HuH-7.5 (cell line): ENCODE data around the gene SCYL1.

Experiments used
- DNase-seq: peaks from one replicate; pipeline ENCODE4 v3.0.0; 2011; ENCODE audit warnings: low spot score

Gene SCYL1

GRCh38 chr11:65493367-65494176, 31.3 kb upstream of the SCYL1 start:
- no peak for DNase-seq

DNA sequence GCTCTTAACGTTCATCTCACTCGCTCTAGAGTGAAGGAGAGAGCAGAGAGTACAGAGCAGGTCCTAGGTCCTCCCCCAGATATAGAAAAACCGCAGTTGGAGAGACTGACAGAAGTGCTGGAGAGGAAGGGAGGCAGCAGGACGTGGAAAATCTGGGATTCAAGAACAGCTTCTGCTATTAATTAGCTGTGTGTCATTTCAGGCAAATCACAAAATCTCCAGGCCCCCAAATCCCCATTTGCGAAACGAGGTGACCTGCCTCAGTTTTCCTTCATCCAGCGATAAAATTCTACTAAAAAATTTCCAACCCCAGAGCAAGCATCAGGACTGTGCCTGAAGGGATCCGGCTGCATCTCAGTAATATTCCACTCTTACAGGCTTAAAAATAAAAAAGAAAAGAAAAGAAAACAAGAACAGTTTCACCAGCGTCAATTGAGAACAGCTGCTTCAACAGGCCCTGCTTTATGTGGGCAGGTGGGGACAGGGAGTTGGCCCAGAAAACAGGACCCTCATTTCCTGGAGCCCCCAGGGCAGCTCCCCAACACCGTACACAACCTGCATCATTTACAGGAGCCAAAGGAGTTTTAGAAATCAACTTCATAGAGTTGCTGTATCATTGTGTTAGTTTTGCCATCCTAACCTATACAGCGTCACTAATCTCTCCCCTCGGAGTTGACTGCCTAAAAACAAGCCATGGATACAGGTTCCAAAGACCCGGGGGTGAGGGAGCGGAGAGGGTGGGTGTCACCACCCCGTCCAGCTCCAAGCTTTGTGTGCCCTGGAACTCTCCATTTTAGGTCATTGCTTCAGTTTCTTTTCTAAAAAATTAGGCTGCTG, 28.4 kb upstream of the SCYL1 start:
- DNase-seq = no peak

DNA sequence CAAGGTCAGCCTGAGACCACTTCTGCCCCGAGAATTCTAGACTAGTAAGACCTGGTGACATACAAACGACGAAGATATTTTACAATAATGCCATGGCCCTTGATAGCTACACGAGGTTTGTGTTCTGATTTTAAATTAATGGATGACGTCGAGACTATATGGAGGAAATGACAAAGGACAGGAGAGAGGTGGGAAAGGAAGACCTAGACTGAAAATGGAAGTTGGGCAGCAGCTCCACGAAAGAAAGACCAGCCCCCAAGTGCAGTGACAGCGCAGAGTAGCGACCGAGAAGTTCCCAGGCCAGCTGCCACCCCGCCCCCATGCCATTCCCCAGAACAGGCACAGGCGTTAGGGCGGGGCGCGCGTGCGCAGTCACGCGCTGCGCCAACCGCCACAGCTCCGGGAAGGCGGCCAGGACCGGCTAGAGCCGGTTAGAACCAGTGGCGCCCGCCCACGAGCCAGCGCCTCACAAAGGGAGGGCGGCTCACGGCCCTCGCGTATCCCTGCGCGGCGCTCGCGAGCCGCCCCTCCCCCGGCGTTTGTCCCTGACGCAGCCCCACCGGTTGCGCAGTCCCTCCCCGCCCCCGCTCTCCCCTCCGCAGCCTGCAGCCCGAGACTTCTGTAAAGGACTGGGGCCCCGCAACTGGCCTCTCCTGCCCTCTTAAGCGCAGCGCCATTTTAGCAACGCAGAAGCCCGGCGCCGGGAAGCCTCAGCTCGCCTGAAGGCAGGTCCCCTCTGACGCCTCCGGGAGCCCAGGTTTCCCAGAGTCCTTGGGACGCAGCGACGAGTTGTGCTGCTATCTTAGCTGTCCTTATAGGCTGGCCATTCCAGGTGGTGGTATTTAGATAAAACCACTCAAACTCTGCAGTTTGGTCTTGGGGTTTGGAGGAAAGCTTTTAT, 27.5 kb upstream of the SCYL1 start:
- peak; percentile 72 for DNase-seq

- DNase-seq = no peak
Observed at GRCh38 chr11:65498042-65498726, 26.7 kb upstream of the SCYL1 start.

DNA sequence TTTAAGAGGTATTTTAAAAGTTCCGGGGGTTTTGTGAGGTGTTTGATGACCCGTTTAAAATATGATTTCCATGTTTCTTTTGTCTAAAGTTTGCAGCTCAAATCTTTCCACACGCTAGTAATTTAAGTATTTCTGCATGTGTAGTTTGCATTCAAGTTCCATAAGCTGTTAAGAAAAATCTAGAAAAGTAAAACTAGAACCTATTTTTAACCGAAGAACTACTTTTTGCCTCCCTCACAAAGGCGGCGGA, 26.2 kb upstream of the SCYL1 start:
- no peak for DNase-seq

DNA sequence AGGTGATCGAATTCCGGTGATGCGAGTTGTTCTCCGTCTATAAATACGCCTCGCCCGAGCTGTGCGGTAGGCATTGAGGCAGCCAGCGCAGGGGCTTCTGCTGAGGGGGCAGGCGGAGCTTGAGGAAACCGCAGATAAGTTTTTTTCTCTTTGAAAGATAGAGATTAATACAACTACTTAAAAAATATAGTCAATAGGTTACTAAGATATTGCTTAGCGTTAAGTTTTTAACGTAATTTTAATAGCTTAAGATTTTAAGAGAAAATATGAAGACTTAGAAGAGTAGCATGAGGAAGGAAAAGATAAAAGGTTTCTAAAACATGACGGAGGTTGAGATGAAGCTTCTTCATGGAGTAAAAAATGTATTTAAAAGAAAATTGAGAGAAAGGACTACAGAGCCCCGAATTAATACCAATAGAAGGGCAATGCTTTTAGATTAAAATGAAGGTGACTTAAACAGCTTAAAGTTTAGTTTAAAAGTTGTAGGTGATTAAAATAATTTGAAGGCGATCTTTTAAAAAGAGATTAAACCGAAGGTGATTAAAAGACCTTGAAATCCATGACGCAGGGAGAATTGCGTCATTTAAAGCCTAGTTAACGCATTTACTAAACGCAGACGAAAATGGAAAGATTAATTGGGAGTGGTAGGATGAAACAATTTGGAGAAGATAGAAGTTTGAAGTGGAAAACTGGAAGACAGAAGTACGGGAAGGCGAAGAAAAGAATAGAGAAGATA, 25.7 kb upstream of the SCYL1 start, which contains the start of gene MALAT1:
MALAT1 (plus strand) TSS at position 69 of the 736 bp plus-strand sequence.
- DNase-seq = no peak

GRCh38 chr11:65499713-65500386, 25.0 kb upstream of the SCYL1 start:
- DNase-seq = no peak

GRCh38 chr11:65500387-65501185, 24.3 kb upstream of the SCYL1 start:
- no peak for DNase-seq

DNA sequence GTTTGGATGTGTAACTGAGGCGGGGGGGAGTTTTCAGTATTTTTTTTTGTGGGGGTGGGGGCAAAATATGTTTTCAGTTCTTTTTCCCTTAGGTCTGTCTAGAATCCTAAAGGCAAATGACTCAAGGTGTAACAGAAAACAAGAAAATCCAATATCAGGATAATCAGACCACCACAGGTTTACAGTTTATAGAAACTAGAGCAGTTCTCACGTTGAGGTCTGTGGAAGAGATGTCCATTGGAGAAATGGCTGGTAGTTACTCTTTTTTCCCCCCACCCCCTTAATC, 23.8 kb upstream of the SCYL1 start:
- no peak for DNase-seq

DNA sequence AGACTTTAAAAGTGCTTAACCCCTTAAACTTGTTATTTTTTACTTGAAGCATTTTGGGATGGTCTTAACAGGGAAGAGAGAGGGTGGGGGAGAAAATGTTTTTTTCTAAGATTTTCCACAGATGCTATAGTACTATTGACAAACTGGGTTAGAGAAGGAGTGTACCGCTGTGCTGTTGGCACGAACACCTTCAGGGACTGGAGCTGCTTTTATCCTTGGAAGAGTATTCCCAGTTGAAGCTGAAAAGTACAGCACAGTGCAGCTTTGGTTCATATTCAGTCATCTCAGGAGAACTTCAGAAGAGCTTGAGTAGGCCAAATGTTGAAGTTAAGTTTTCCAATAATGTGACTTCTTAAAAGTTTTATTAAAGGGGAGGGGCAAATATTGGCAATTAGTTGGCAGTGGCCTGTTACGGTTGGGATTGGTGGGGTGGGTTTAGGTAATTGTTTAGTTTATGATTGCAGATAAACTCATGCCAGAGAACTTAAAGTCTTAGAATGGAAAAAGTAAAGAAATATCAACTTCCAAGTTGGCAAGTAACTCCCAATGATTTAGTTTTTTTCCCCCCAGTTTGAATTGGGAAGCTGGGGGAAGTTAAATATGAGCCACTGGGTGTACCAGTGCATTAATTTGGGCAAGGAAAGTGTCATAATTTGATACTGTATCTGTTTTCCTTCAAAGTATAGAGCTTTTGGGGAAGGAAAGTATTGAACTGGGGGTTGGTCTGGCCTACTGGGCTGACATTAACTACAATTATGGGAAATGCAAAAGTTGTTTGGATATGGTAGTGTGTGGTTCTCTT, 23.2 kb upstream of the SCYL1 start:
- no peak for DNase-seq

- DNase-seq = no peak
Observed at GRCh38 chr11:65502274-65502554, 22.7 kb upstream of the SCYL1 start.

DNA sequence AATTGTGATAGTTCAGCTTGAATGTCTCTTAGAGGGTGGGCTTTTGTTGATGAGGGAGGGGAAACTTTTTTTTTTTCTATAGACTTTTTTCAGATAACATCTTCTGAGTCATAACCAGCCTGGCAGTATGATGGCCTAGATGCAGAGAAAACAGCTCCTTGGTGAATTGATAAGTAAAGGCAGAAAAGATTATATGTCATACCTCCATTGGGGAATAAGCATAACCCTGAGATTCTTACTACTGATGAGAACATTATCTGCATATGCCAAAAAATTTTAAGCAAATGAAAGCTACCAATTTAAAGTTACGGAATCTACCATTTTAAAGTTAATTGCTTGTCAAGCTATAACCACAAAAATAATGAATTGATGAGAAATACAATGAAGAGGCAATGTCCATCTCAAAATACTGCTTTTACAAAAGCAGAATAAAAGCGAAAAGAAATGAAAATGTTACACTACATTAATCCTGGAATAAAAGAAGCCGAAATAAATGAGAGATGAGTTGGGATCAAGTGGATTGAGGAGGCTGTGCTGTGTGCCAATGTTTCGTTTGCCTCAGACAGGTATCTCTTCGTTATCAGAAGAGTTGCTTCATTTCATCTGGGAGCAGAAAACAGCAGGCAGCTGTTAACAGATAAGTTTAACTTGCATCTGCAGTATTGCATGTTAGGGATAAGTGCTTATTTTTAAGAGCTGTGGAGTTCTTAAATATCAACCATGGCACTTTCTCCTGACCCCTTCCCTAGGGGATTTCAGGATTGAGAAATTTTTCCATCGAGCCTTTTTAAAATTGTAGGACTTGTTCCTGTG, 22.1 kb upstream of the SCYL1 start:
- DNase-seq = no peak

DNA sequence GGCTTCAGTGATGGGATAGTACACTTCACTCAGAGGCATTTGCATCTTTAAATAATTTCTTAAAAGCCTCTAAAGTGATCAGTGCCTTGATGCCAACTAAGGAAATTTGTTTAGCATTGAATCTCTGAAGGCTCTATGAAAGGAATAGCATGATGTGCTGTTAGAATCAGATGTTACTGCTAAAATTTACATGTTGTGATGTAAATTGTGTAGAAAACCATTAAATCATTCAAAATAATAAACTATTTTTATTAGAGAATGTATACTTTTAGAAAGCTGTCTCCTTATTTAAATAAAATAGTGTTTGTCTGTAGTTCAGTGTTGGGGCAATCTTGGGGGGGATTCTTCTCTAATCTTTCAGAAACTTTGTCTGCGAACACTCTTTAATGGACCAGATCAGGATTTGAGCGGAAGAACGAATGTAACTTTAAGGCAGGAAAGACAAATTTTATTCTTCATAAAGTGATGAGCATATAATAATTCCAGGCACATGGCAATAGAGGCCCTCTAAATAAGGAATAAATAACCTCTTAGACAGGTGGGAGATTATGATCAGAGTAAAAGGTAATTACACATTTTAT, 21.4 kb upstream of the SCYL1 start:
- no peak for DNase-seq

DNA sequence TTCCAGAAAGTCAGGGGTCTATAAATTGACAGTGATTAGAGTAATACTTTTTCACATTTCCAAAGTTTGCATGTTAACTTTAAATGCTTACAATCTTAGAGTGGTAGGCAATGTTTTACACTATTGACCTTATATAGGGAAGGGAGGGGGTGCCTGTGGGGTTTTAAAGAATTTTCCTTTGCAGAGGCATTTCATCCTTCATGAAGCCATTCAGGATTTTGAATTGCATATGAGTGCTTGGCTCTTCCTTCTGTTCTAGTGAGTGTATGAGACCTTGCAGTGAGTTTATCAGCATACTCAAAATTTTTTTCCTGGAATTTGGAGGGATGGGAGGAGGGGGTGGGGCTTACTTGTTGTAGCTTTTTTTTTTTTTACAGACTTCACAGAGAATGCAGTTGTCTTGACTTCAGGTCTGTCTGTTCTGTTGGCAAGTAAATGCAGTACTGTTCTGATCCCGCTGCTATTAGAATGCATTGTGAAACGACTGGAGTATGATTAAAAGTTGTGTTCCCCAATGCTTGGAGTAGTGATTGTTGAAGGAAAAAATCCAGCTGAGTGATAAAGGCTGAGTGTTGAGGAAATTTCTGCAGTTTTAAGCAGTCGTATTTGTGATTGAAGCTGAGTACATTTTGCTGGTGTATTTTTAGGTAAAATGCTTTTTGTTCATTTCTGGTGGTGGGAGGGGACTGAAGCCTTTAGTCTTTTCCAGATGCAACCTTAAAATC, 20.8 kb upstream of the SCYL1 start:
- no peak for DNase-seq

DNA sequence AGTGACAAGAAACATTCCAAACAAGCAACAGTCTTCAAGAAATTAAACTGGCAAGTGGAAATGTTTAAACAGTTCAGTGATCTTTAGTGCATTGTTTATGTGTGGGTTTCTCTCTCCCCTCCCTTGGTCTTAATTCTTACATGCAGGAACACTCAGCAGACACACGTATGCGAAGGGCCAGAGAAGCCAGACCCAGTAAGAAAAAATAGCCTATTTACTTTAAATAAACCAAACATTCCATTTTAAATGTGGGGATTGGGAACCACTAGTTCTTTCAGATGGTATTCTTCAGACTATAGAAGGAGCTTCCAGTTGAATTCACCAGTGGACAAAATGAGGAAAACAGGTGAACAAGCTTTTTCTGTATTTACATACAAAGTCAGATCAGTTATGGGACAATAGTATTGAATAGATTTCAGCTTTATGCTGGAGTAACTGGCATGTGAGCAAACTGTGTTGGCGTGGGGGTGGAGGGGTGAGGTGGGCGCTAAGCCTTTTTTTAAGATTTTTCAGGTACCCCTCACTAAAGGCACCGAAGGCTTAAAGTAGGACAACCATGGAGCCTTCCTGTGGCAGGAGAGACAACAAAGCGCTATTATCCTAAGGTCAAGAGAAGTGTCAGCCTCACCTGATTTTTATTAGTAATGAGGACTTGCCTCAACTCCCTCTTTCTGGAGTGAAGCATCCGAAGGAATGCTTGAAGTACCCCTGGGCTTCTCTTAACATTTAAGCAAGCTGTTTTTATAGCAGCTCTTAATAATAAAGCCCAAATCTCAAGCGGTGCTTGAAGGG, 20.0 kb upstream of the SCYL1 start:
- DNase-seq = no peak

GRCh38 chr11:65505466-65506289, 19.2 kb upstream of the SCYL1 start:
- DNase-seq = no peak
